Activated naive CD4-positive, alpha-beta T cell treated with anti-CD3 and anti-CD28 coated beads, Interleukin-2, amount 10 ng/mL, durations not matched to agents 5 hours and 36 hours (primary cell): ENCODE measurements around the gene TERT. TPM values are rescaled to one million over a fixed set of nuclear protein-coding genes. Genes with fewer than 3 reads are reported as not detected.

Experiments used
- microRNA-seq: library from miRNA; unstranded; fragments of <30 nt; microRNA quantifications from one replicate; pipeline ENCODE4 v1.2.0, GENCODE V29; 2022; ENCODE audit warnings: borderline microRNAs expressed, borderline replicate concordance
- total RNA-seq, 2 experiments: library from RNA; stranded (reverse); gene quantifications; one replicate each; pipeline ENCODE4 v1.2.3, GENCODE V29; 2021

Gene TERT
- total RNA-seq: 1 to 10 TPM; 1.9 to 4.0 TPM

GRCh38 chr5:1294835-1295649 is at the start of gene TERT:
TSS of gene TERT (minus strand) at chr5:1295068. CDS start at chr5:1294989, 79 bp downstream.

DNA sequence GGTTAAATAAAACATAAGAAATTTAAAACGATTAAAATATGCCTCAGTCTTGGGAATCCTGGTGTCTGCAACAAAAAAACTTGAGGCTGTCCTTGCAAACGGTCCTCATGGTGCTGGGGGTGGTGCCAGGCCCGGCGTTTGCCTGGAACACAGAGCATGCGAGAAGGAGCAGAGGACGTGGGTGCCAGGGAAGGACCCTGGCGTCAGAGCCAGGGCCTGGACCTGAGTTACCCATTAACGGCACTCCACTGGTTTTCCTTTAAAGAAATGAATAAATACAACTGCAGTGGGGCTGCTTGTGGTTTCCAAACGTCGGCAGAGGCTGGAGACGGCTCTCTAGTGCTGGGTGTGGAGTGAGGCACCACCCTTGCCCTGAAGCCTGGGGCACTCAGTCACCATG is 69.8 kb downstream of the TERT start, which contains the start of gene SLC6A18:
SLC6A18 (plus strand) TSS at position 301 of the 400 bp plus-strand sequence; CDS start at position 398, 97 bp downstream.

Small RNA genes within 50 kb of the gene (microRNA-seq; reads per million reads assigned to microRNA genes)
- 0.63 reads per million for gene MIR4457

Other genes with a start within 250 kb of the TERT start
- gene SLC12A7, start 183.0 kb downstream of the TERT start, total RNA-seq: 10 to 100 TPM; 93.9 to 98.0 TPM
- not detected for gene SLC6A19, start 93.5 kb downstream of the TERT start, total RNA-seq
- gene SLC6A18, start 69.7 kb downstream of the TERT start, total RNA-seq: under 1 TPM in 1 of 2 experiments, not detected in 1; 0.10 TPM
- 10 to 100 TPM; 94.9 to 98.6 TPM for gene CLPTM1L, start 50.0 kb upstream of the TERT start, total RNA-seq
- gene SLC6A3, start 150.4 kb upstream of the TERT start, total RNA-seq: not detected
- 10 to 100 TPM; 47.4 to 49.4 TPM for gene LPCAT1, start 228.9 kb upstream of the TERT start, total RNA-seq